Activated CD4-positive, CD25-positive, alpha-beta regulatory T cell treated with anti-CD3 and anti-CD28 coated beads, Interleukin-2, amount 50 U/mL, for 24 hours (primary cell): ENCODE data around the gene SUGCT.

Experiments used
- ATAC-seq, 2 donors: fragments of 150-1000 bp; cut with Tn5 transposase; one replicate each; pipeline ENCODE4 v1.10.0; 2021; ENCODE audit warnings: mild to moderate bottlenecking in 1 of 2, moderate library complexity in 1 of 2

Gene SUGCT

DNA sequence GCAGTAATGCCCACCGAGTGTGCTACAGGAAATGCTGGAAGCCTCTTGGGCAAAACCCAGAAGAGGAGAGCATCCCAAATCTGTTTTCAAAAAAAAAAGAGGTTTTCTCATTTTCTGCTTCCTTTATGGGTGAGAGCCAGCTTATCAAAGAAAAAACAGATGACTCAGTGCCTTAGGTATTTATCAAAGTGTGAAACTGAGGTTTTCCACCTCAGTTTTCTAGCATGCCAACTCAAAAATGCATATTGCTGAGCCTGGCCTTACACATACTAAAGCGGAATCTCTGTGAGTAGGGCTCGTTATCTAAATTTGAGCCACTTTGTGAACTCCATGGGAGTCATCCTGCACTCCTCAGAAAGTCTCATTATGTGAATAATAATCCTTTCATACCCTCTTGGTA lies 705.1 kb downstream of the SUGCT start:
- ATAC-seq: no peak

DNA sequence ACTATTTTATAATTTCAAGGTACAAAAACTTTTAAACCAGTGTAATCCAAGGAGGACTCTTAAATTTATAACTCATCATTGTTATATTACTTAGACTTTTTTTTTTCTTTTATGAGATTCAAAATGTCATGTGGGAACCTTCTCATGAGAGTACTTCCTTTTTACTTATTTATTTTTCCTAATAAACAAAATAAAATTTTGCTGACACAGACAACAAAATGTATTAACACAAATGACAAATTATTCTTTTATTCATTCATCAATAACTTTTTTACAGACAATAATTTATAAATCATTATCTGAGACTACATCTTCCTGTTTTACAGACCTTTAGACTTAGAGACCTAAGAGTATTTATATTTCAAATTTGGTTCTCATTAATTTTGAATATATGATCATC lies 706.2 kb downstream of the SUGCT start:
- ATAC-seq: no peak

DNA sequence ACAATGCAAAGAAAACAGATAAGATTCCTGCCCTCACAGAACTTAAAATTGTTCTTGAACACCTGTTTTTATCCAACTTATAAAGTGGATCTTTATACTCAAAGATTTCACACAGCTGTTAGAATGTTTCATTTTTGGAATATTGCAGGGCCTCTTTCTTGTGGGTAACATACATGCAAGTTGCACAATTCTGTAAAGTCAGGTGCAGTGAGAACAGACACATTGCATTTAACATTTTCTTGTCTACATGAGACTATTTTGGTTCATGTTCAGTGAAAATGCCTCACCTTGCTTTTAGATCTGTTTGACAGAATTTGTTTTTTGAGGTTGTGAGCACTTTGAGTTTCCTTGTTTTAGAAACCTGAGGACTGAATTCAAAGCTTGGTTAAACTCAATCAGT lies 707.8 kb downstream of the SUGCT start:
- ATAC-seq: no peak

DNA sequence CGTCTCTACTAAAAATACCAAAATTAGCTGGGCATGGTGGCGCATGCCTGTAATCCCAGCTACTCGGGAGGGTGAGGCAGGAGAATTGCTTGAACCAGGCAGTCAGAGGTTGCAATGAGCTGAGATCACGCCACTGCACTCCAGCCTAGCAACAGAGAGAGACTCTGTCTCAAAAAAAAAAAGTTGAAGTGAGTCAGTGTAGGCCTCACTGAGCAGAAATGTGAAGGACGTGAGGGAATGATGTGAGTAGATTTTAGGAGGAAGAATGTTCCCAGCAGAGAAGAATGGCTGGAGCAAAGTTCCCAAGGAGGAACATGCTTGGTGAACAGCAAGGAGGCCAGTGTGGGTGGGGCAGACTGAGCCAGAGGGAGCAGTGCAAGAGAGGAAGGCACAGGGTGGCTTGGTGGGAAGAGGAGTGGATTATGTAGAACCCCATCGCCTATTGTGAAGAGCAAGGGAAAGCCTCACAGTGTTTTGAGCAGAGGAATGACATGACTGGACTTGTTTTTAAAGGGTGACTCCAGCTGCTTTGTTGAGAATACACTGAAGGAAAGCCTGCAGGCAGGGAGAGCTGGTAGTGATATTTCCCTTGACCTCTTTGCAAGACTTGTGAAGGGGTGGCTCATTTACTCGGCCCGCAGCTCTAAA lies 708.7 kb downstream of the SUGCT start:
- no peak for ATAC-seq

DNA sequence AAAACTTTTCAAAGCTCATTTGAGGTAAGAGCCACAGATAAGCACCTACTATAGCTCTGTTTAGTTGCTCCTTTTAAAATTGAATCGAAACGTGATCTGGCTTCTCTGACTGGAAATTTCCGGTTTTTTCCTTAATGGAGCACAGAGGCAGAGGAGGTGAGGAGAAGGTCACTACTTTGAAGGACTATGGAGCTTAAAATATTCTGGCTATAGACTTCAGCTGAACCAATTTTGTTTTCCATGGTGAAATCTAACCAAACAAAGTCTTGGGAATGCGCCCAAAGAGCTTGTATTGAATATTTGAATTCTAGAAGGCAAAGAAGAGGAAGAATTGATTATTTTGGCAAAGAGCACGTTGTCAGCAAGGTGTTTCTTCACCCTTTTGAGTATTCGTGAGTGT lies 711.1 kb downstream of the SUGCT start:
- ATAC-seq: no peak

DNA sequence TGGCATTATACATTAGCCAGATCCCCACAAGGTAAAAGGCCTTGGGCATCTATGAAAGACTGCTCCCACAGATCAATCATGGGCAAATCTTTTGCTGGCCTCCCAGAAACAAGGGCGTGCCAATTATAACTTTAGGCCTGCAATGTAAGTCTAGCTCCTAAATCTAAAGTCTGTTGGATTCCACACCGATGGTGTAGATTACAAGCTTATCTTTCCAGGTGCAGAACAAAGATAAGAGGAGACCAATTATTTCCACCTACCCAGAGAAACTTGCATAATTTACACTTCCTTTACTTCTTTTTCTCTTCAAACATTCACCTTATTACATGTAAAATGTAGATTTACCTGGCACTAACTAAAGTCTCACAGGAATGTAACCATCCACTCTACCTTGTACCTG lies 713.1 kb downstream of the SUGCT start:
- no peak for ATAC-seq

DNA sequence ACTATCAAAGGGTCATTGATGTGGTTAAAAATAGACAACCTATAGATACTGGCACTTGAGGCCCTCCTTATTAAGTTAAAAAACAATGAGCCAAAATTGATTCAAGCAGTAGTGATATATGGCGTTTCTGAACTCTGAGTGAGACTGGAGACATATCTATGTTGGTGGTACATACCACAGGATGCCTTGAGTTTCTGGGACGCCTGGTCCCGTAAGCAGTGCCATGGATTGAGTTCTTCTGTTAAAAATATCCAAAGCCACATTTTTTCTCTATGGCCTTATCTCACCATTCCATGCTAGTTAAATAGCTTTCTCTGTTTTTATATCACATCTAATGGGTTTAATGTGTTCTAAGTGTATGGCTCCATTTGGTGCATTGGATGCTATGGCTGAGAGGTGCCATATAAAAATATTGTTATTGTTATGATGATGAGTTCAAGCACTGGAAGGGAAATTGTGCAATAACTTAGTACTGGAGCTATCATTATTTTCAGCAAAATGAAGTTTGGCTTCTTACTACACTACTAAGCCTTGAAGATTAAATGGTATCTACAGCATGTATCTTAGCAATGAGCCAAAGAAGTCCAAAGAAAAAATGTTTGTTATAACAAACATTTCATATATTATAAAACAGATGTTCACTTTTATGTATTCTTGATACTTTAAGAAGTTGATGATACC lies 713.9 kb downstream of the SUGCT start:
- no peak for ATAC-seq

DNA sequence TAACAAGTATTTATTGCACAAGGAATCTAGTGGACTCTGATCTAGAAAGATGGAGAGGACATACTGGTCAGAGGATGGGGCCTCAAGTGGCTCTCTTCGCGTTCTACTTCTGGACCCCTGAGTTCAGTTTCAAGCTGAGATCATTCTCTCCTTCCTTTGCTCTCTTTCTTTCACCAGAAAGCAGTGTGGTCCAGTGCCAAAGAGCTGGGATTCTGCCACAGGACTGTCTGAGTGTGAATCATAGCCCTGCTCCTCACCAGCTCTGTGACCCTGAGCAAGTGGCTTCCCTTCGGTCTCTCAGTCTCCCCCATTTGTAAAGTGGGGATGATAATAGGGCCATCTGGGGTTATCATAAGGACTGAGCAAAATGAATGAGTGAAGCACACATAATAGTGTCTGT lies 715.2 kb downstream of the SUGCT start:
- no peak for ATAC-seq

DNA sequence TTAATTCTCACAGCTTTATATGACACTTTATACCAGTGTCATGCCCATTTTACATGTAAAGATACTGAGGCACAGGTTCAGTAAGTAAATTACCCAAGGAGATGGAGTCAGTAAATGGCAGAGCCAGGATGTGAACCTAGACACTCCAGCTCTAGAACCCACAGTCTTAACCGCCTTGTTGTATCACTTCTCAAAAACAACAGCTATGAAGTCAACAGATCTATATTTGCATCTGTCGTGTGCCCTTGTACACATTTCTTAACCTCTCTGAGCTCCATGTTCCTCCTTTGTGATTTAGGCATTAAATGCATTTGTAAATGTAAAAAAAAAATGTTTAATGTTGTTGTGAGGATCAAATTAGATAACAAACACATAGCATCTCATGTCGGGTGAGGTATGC lies 716.2 kb downstream of the SUGCT start:
- ATAC-seq: no peak

DNA sequence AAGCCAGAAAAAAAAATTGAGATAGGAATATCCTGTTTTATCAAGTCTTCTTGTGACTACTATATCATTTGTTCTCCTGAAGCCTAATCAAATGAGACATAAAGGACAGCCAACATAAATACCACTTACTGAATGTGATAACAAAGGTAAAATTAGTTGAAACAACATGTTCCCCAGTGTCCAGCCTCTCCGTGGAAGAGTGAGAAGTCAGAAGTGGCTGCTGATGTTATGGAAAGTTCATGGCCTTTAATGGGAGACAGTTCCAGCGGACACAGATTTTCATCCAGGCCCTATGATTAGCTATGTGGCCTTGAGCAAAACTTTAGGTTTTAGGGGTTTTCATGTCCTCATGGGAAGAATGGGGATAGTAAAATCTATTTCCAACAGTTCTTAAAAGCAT lies 724.3 kb downstream of the SUGCT start:
- no peak for ATAC-seq

DNA sequence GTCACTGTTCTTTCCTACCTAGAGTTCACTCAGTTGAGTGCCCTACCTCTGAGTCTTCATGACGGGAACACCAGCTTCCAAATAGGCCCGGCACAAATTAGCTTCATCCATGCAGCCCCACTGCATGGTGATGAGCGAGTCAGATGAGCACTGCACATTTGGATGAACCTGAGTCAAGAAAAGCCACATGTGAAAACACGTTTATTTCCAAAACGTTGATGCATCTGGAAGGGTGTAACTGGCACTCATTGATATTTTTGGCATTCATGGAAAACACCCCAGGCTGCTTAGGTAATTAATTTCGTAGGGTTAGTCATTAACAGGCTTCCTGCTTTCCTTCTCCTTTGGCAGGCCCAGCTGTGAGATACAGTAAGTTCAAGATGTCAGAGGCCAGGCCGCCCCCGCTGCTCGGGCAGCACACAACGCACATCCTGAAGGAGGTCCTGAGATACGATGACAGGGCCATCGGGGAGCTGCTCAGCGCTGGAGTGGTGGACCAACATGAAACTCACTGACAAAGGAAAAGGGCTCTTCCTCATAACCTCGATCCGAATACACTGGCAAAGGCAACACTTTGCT lies 725.2 kb downstream of the SUGCT start:
- ATAC-seq: no peak

DNA sequence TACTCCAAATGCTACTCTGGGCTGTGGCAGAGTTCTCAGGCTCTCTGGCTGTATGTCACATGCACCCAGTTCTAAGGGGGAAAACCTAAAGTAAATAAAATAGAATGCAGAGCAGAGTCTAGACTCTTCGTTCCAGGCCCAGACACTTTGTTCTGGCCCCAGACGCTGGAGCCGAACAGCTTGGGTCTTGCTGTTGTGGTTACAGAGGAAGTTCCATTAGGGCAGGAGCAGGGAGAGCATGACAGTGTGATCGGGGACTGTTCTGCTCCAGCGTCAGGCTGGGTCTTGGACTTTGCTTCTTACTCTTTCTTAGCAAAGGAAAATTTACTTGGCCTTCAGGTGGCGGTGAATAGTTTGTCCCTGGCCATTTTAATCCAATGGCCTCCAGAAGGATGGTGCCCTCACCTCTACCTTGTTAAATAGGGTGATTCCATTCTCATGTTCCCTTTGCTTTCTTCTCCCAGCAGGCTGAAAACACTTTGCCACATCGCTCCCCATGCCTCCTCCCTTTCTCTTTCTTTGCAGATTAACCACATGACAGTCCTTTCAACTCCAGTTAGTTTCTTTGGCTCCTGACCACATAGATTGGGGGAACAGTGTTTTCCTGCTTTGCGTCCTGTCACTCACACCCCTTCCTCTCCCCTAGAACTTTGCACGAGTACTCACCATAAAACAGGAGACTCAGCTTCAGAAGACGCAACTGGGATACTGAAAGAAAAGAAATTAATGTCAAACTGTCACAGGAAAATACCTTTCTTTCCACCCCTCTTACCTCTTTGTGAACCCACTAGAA lies 730.8 kb downstream of the SUGCT start:
- ATAC-seq: no peak

DNA sequence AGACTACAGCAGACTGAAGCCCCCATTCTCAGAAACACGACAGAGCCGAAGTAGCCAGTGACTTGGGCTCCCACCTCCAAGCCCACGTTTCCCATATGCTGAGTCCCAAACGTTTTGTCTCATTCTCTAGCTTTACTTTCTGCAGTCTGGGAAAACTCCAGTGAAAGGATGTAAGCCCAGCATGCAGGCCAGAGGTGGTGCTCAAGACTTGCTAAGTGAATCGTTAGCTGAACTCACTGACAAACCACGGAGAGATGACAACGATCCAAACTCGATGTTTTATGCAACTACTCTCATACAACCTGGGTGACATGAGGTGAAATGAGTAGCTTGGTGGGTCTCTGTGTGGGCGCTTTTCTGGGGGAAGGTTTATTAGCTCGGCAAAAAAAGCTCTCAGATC lies 731.8 kb downstream of the SUGCT start:
- no peak for ATAC-seq

DNA sequence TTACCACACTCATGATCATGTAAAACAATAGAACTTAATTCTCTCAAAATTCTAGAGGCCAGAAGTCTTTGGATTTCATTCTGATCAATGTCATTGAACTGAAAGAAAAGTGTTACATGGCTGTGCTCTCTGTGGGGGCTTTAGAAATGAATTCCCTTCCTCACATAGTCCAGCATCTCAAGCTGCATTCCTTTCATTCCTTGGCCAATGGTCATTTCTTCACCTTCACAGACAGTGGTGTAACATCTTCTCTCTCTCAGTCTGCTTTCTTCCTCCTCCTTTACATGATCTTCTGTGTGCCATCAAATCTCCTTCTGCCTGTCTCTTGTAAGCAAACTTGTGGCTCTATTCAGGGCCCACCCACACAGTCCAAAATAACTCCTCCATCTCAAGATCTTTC lies 735.3 kb downstream of the SUGCT start:
- no peak for ATAC-seq

DNA sequence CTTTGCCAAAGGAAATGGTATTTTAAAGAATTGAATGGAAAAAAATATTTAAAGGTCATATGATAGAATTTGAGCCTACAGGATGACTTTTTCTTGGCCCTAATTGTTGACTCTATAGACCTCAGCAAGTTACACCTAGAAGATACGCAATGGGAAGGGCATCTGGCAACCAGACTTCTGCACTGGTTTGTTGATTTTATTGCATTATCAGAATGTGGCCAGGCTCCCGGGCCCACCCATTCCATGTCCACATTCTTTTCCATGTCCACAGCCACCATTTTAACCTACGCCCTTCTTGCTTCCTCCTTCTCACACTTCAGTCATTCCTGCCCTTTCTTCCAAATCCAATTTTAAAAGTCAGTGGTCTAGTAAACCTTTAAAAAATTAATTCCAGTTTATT lies 738.4 kb downstream of the SUGCT start:
- ATAC-seq: no peak

DNA sequence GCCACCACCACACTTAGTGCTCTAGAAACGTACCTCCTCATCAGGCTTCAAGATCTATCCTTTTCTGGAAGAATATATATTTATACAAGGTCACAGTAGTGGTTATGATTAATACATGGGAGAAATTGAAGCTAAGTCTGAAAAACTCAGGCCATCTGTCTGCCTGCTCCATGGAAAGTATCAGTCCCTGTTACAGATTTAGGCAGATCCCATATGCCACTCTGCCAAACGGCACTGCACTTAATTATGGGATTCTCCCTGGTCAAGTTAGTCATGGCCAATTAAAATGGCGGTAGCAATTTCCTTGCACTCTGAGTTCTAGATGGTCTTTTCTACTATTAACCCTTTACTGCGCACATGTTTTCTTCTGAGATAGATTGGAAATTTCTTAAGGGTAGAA lies 740.0 kb downstream of the SUGCT start:
- ATAC-seq: no peak

DNA sequence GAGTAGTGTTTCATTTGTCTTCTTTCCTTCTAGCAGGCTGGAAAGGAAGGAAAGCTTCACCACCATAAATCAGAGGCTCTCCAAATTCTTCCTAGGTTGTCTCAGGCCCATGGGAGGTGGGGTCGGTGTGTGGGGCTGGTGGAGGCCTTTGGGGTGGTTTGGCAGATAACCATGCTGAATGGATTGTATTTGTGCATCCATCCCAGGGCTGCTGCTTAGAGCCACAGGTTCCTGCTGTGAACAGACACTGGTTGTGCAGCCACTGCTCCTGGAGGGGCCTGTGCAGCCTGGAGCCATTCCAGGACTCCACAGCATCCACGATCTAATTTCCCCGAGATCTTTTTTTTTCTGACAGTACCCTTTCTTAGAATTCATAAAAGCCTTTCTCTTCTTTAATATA lies 741.8 kb downstream of the SUGCT start:
- no peak for ATAC-seq

DNA sequence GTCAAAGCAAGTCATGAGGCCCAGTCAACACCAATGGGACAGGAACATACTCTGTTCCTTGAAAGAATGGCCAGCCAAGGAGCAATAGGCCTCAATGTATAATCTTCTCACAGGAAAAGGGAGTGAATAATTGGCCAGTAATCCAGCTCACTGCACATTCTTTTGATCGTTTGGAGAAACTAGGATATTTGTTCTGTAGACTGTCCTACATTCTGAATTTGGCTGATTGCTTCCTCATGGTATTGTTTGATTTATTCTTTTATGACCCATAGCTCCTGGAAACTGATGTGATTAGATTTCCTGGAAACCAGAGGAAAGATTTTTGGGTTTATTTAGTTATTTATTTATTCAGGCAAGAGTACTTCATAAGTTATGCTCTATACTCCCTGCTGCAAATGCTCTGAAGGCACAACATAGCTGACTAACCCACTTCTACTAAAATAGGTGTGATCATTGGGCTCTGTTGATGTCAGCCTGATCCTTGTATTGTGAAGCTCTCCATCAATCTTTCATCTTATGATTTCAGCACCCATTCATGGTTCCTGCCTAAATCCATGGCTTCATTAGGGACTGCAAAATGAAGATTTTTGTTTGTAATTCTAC lies 745.2 kb downstream of the SUGCT start:
- ATAC-seq: no peak

DNA sequence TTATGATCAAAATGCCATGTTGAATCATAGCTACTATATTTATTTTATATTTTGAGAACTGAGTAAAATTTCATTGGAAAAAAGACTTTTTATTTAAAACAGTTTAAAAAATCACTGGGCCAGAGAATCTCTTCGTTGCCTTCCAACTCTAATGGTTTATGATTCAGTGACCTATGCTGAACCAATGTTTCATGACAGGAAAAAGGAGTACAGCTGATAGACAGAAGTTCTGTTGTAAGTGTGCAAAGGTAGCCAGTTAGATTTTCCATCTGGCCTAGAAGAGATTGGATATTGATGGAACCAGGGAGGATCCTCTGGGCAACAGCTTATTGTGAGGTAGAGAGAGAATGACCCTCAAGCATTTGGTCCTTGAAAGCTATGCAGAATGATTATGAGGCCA lies 745.8 kb downstream of the SUGCT start:
- no peak for ATAC-seq

DNA sequence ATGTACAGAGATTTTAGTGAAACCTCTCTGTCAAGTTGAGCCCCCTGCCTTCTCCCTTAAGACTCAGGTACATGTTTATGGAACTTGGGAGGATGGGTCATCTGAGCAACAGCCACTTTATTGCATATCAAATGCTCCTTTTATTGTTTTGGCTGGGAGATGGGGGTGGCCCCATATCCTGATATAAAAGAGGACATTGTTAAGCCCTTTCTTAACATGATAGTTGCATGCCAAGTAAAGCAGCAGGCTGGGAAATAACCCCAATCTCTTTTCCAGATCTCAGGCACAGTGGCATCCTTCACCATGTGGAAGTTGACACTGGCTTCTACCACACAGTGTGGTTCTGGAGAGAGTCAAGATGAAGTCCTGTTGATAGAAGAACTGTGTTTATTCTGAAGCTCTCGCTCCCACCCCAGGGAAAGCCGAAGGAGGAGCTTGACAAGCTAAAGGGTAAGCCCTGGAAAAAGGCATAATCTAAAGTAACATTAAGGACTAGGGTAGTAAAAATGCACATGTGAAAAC lies 746.7 kb downstream of the SUGCT start:
- no peak for ATAC-seq

DNA sequence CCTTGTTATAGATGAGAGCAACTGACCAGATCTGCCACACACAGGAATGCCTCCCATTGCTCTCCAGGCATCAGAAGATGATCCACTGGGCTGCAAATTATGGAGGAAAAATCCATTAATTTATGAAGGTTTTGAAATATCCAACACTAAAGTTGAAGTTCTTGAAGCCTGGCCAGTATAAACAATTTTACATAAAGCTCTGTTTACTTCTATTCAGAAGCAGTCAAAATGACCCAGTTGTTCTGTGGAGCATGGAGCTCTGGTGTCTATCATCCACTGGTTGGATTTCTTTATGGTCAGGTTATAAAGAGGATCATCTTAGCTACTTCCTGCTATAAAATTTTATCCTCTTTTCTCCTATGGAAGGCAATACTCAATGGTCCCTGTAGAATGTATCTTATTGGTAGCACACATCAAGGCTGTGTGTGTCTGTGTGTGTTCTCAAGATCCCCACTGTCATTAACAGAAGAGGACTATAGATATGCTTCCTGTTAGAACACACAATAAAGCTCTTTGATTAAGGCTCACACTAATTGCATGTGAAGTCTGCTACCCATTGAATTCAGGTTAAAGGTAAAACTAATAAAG lies 747.4 kb downstream of the SUGCT start:
- ATAC-seq: no peak

DNA sequence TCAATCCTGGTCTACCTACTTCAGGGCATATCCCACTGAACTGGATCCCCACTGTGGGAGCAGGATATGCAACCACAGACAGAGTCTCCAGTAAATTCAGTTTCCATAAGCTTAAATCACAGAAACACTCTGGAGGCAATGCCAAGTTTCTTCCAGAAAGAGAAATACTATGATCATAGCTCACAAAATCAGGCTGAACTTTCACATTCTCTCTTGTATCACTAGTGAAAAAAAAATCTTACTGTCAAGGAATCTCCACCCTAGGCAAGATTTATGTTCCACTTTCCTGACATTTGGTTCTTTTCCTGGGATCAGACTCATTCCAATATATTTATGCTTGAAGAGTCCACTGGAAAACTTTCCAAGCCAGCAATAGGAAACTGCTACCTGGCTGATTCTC lies 749.0 kb downstream of the SUGCT start:
- no peak for ATAC-seq

DNA sequence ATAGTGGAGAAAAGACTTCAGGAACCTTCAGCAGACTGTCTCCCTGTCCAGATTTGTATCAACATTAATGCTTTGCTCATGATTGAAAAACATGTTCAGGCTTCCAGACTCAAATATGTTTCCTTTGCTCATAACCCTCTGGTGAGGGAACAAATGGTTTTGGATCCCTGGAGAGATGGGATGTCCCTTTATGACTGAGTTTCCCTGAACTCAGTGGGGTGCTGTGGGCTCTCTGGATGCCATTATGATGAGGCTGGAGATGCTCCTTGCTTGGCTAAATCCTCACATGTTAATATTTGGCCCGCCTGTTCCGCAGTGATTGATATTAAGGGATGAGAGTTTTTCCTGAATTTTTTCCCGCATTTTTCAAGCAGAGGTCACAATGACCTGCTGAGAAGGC lies 749.4 kb downstream of the SUGCT start:
- no peak for ATAC-seq
